NB4 (cell line): ENCODE measurements around the gene SUCLG2.

ENCODE experiments used
- DNase-seq: peaks from one replicate; pipeline ENCODE4 v3.0.0; 2010; ENCODE audit warnings: low read depth
- H3K4me3 ChIP-seq: one replicate; pipeline ENCODE4 v1.5.1; 2011; ENCODE audit warnings: mild to moderate bottlenecking, low read depth, low read length, moderate library complexity
- CTCF ChIP-seq: IDR thresholded peaks from one replicate; pipeline ENCODE4 v1.5.1; 2012; ENCODE audit warnings: low read depth, low read length
- MAX ChIP-seq: IDR thresholded peaks from 2 replicates; pipeline ENCODE4 v1.6.1; 2011; ENCODE audit warnings: low read depth, low read length
- MYC ChIP-seq: IDR thresholded peaks from 2 replicates; pipeline ENCODE4 v1.6.1; 2011; ENCODE audit warnings: low read depth, low read length
- POLR2A ChIP-seq: IDR thresholded peaks from 2 replicates; pipeline ENCODE4 v1.6.1; 2011; ENCODE audit warnings: mild to moderate bottlenecking; ENCODE audit not compliant: insufficient read length; ENCODE audit errors: extremely low read depth

Gene SUCLG2

GRCh38 chr3:67567893-67568292 is 86.5 kb downstream of the SUCLG2 start:
- DNase-seq: no peak
- H3K4me3 ChIP-seq: no peak overlapping the region
- TF ChIP-seq CTCF (no peak), POLR2A (no peak), MAX (no peak), MYC (no peak)

GRCh38 chr3:67564973-67565372 is 89.4 kb downstream of the SUCLG2 start:
- DNase-seq: no peak
- TF ChIP-seq MYC (no peak), MAX (no peak), CTCF (no peak), POLR2A (no peak)
- H3K4me3 ChIP-seq: no peak overlapping the region

- DNase-seq: no peak
- no peak for TF ChIP-seq POLR2A
- TF ChIP-seq MYC: no peak
- no peak for TF ChIP-seq CTCF
- no peak for TF ChIP-seq MAX
Observed at GRCh38 chr3:67564008-67564407, 90.4 kb downstream of the SUCLG2 start.

GRCh38 chr3:67561667-67562394 is 92.6 kb downstream of the SUCLG2 start:
- no peak overlapping the region for H3K4me3 ChIP-seq
- TF ChIP-seq POLR2A (no peak), MYC (no peak), MAX (no peak), CTCF (no peak)
- DNase-seq: no peak

More at GRCh38 chr3:67564008-67564407, 90.4 kb downstream of the SUCLG2 start:
- H3K4me3 ChIP-seq: no peak overlapping the region

GRCh38 chr3:67561266-67561665 is 93.1 kb downstream of the SUCLG2 start:
- no peak overlapping the region for H3K4me3 ChIP-seq
- no peak for TF ChIP-seq POLR2A
- TF ChIP-seq MYC: no peak
- TF ChIP-seq MAX: no peak
- no peak for TF ChIP-seq CTCF
- no peak for DNase-seq

GRCh38 chr3:67559029-67559605 is 95.3 kb downstream of the SUCLG2 start:
- DNase-seq: no peak
- no peak for TF ChIP-seq MYC
- no peak for TF ChIP-seq POLR2A
- TF ChIP-seq MAX: no peak
- no peak for TF ChIP-seq CTCF
- H3K4me3 ChIP-seq: no peak overlapping the region
